ENCODE results near the gene CSH1. TPM values are rescaled to one million over a fixed set of nuclear protein-coding genes. Genes with fewer than 3 reads are reported as not detected.

Gene CSH1
- total RNA-seq, 1 donor from 2014 or later, result not detected

- H3K4me3 ChIP-seq (ENCODE audit: low read depth, low read length), result no peak overlapping the region
- DNase-seq (ENCODE audit: low read depth), result no peak
- no peak for TF ChIP-seq CTCF (conservative IDR thresholded peaks at IDR 0.05; ENCODE audit: low read depth, low read length)
These were observed 44.8 kb upstream of the CSH1 start for GRCh38 chr17:63941162-63941561.

DNA sequence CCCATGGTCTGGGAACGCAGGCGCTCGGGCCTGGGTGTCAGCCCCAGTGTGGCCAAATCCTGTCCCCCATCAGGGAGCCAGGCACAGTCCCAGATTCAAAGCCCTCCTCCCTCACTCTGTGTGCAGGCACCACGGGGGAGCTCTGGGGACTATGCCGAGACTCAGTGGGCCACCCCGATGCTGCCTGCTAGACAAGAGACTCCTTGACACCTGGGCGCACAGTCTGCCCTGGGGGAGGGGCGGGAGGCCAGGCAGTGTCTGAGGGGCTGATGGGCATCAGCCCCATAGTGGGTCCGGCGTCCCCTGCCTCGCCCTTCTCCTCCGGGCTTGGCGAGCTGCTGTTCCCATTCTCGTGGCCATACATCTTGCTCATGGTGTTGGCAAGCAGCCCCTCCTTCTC is 44.2 kb upstream of the CSH1 start:
- no peak overlapping the region for H3K4me3 ChIP-seq (ENCODE audit: low read depth, low read length)
- no peak for TF ChIP-seq CTCF (conservative IDR thresholded peaks at IDR 0.05; ENCODE audit: low read depth, low read length)
- no peak for DNase-seq (ENCODE audit: low read depth)

GRCh38 chr17:63939884-63940283 is 43.5 kb upstream of the CSH1 start:
- DNase-seq (ENCODE audit: low read depth), result no peak
- no peak for TF ChIP-seq CTCF (conservative IDR thresholded peaks at IDR 0.05; ENCODE audit: low read depth, low read length)
- H3K4me3 ChIP-seq (ENCODE audit: low read depth, low read length), result no peak overlapping the region

DNA sequence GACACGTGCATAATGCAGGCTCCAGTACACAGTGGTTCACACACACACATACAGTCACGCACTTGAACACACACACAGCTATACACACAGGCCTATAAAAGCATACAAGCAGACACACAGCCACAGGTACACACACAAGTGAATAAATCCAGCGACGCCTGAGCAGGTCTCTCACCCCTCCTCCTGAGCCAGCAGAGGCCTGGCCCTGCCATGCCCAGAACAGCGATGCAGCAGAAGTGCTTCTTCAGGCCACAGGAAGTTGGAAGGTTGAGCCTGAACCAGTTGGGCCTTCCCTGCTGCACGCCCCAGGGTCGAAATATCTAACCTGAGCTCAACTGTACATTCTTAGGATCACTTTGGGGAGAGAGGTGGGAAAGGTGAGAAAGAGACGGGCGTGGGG is 43.0 kb upstream of the CSH1 start:
- no peak for TF ChIP-seq CTCF (conservative IDR thresholded peaks at IDR 0.05; ENCODE audit: low read depth, low read length)
- no peak for DNase-seq (ENCODE audit: low read depth)
- no peak overlapping the region for H3K4me3 ChIP-seq (ENCODE audit: low read depth, low read length)

DNA sequence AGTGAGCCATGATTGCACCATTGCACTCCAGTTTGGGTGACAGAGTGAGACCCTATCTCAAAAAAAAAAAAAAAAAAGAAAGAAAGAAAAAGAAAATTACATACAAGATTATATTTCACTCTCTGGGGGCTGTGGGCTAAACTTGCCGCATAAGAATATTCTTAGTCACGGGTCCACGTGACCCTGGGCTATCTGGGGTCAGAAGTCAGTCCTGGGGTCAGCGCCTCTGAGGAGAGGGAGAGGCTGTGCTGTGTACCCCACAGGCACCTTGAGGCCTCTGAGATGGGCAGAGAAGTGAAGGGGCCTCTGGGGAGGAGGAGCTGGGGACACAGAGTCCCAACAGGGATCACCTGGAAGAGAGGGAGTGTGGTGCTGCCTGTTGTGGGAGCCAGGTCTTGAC is 41.5 kb upstream of the CSH1 start:
- TF ChIP-seq CTCF (conservative IDR thresholded peaks at IDR 0.05; ENCODE audit: low read depth, low read length), result no peak
- no peak for DNase-seq (ENCODE audit: low read depth)
- no peak overlapping the region for H3K4me3 ChIP-seq (ENCODE audit: low read depth, low read length)

DNA sequence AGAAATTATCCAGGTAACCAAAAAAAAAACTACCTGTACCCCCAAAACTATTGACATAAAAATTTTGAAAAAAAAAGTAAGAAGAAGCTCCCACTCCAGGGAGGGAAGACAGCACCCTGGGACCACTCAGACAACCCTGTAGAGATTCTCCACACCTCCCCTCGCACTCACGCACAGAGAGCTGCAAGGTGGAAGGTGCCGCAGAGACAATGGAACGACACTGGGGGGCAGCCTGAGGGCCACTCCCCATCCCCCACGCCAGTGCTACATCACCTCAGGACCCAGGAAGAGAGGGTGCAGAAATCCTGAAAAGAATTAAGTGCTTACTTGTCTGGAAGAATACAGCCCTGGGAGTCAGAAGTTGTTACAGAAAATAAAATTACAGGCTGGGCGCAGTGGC is 40.9 kb upstream of the CSH1 start:
- no peak for TF ChIP-seq CTCF (conservative IDR thresholded peaks at IDR 0.05; ENCODE audit: low read depth, low read length)
- H3K4me3 ChIP-seq (ENCODE audit: low read depth, low read length), result no peak overlapping the region
- DNase-seq (ENCODE audit: low read depth), result no peak

GRCh38 chr17:63934183-63935112 is 38.1 kb upstream of the CSH1 start:
- no peak for DNase-seq (ENCODE audit: low read depth)
- no peak for TF ChIP-seq CTCF (conservative IDR thresholded peaks at IDR 0.05; ENCODE audit: low read depth, low read length)
- H3K4me3 ChIP-seq (ENCODE audit: low read depth, low read length), result no peak overlapping the region
